HG03139 (cell line): ENCODE data around the gene EEFSEC.

Source experiments
- ATAC-seq: cut with Tn5 transposase; IDR thresholded peaks from one replicate; pipeline ENCODE4 v1.9.1; 2021; ENCODE audit not compliant: unreplicated experiment

The EEFSEC gene

GRCh38 chr3:128153156-128154041, at the start of gene EEFSEC:
Gene EEFSEC, plus strand, starts transcription at chr3:128153481. Its CDS starts 27 bp downstream, at chr3:128153508.
- ATAC-seq, result peak; percentile 84

DNA sequence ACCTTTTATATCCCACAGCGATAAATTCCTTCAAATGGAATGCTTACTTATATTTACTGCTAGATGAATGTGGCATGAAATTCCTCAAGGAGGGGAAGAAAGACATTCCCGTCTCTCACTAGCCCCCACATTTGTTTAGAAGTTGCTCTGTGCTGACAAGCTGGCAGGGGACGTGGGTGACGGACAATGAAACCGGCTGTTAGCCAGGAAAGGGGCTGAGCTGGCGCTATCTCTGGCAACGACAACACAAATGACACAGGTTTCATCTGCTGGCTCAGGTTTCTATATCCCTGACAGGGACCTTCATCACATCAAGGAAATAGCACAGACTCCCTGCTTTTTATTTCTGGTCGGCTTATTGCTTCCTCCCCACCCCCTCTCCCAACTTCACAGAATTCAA, 45.4 kb upstream of the EEFSEC start:
- ATAC-seq, result no peak

GRCh38 chr3:128111147-128111546, 42.1 kb upstream of the EEFSEC start:
- no peak for ATAC-seq

- no peak for ATAC-seq
Observed at GRCh38 chr3:128112357-128112968, 40.8 kb upstream of the EEFSEC start.

- ATAC-seq, result no peak
Observed at GRCh38 chr3:128113817-128114794, 39.2 kb upstream of the EEFSEC start.

DNA sequence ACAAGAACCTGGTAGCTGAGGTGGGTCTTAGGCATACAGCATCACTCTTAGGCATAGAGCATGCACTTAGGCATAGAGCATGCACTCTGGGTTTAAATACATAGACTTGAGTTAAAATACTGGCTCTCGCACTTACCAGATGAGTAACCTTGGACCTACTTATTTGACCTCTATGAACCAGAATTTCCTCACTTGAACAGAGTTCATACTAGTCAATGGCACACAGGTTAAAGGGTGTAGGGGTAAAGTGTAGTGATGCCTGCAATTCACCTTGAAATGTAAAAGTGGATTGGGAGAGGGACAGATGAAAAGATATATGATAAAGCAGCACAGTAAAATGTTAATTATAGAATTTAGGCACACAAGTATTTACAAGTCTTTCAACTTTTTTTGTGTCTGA, 31.3 kb upstream of the EEFSEC start:
- no peak for ATAC-seq

GRCh38 chr3:128123156-128123537, 30.1 kb upstream of the EEFSEC start:
- no peak for ATAC-seq

DNA sequence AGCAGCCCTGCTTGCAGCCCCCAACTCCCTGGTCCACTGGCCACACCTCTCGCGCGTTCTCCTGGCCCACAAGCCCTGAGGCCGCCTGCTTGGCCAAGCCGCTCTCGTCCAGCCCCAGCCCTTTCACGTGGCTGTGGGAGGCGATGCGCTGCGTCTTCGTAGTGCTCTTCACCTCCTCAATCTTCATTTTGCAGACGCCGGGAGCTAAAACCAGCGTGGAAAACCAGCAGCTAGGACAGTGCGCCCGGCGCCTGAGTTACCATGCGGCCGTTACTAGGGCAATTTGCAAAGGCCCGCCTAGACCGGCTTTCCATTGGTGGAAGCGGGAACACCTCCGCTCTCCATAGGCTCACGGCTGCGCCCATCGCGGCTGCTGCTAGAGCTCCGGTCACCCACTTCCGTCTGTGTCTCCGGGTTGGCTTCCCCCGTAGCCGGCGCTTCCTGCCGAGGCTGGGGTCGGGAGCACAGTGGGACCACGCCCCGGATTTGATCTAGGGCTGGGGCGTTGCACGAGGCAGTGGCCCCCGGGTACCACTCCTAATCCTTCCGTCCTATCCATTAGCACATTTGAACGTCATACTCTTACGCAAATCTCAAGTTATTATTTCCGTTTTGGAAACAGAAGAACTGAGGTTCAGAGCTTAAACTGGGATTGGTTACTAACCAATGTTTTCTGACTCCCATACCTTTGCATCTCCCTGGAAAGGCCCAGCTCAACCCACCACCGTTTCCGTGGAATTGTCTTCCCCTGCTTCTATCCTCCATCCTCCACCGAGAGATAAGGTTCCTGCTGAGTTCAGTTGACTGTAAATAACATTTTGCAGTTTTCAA, 29.5 kb upstream of the EEFSEC start, which contains the start of gene RUVBL1:
TSS of gene RUVBL1 (minus strand) at position 275 of the 831 bp plus-strand sequence. CDS start at position 187, 88 bp downstream.
- peak; percentile 97 for ATAC-seq

- ATAC-seq, result no peak
Observed at GRCh38 chr3:128127236-128127635, 26.0 kb upstream of the EEFSEC start.

- no peak for ATAC-seq
Observed at GRCh38 chr3:128128251-128128650, 25.0 kb upstream of the EEFSEC start.

GRCh38 chr3:128131897-128132646, 21.2 kb upstream of the EEFSEC start:
- no peak for ATAC-seq

- no peak for ATAC-seq
Observed at GRCh38 chr3:128133273-128133883, 19.9 kb upstream of the EEFSEC start.

DNA sequence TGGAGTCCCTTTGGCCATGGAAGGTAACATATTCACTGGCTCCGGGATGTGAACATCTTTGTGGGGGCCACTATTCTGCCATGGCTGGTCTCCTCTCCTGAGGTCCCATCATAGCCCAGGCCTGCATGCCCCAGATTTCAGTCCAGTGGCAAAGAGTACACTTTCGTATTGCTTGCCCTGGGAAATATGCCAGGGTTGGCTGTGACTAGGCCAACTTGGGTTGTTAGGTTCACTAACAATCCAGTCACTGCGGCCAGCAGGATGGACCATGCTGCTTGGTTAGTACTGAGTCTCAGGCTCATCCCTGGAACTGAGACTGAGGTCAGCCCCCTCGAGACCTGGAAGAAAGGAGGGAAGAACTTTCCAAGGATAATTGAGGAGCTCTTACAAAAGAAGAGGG, 9.8 kb upstream of the EEFSEC start:
- no peak for ATAC-seq

DNA sequence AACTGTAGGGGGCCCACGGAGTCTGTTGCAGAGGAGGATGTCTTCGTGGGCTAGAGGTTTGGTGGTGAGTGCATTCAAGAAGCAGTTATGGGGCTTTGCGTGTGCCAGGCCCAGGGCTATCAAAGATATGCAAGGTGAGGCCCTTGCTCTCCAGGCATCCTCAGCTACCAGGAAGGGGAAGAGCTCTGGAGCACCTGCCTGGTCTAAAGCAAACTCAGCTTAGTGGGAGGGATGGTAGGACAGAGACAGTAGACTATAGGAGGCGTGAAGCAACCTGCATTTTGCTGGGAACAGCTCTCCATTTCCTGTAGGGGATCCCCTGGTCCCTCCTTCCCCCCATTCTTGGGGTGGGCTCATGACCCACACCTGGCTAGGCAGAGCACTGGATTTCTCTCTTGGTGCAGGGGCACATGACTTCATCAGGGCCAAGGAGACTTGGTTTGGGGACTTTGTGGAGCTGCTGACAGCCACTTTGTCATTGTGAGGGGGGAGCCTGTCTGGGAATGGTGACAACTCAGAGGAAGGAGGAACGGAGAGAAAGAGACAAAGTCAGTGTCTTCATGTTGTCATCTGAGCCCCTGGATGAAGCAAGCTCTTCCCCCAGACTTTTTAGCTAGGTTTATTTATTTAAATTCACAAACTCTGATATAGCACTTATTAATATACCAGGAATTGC, 8.6 kb upstream of the EEFSEC start:
- no peak for ATAC-seq

GRCh38 chr3:128145279-128145678, 8.0 kb upstream of the EEFSEC start:
- no peak for ATAC-seq

DNA sequence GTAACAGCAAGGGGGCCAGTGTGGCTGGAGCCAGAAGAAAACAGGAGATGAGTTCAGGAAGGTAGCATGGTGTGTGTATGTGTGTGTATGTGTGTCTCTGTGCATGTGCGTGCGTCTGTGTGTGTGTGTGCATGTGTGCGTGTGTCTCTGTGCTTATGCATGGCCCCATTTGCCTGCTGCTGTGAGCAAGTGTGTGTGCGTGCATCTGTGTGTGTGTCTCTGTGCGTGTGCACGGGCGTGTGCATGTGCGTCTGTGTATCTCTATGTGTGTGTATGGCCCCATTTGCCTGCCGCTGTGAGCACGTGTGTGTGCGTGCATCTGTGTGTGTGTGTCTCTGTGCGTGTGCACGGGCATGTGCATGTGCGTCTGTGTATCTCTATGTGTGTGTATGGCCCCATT, 7.1 kb upstream of the EEFSEC start:
- no peak for ATAC-seq

DNA sequence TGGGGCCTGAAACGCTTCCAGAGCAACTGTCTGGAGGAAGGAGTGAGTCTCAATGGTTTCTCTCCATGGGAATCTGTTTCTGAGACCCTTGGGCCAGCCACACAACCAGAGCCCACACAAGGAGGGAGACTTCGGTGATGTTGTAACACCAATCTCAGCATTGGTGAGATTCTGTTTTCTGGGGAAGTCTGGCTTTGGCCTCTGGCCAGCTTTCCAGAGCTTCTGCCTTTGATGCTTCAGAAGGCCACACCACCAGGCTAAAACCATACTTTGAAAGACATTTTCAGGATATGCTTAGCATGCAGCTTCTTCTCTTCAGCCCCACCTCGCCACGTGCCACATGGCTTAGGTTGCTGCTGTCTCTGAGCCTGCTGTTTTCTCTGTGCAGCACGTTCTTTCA, 3.6 kb upstream of the EEFSEC start:
- ATAC-seq, result no peak

DNA sequence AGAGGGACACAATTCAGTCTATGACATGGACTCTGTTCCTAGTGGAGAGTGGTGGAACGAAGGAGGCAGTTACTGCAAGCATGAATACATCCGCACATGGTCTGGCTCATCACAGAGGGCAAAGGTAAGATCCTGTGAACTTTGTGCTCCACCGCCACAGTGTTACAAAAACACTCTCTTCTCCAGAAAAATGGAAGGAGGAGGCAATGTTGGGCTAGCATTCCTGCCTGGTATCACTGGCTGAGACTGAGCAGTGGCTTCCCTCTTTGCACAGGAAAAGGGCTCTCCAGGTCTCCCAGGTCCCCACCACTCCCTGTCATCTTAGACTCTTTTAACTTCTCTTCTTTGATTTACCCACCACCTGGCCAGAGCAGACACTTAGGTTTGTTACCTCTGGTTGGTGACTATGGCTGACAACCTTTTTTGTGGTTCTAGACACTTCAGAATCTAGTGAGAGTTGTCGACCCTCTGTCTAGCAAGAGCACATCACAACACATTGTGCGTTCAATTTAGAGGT, 1.5 kb upstream of the EEFSEC start:
- ATAC-seq, result no peak
